NCI-H1436 (cell line): ENCODE data around the gene SEMA6D.
A peak's percentile ranks its signal among the peaks of the same experiment; 100 is the strongest.

Source experiments
- DNase-seq: peaks from one replicate; lab custom pipeline; 2025; lab: John Stamatoyannopoulos, UW

SEMA6D gene

GRCh38 chr15:47788685-47789084, 71.4 kb downstream of the SEMA6D start:
- no peak for DNase-seq

- no peak for DNase-seq
These were observed 73.9 kb downstream of the SEMA6D start for GRCh38 chr15:47791161-47791560.

GRCh38 chr15:47792231-47792630, 74.9 kb downstream of the SEMA6D start:
- DNase-seq = no peak

- no peak for DNase-seq
These were observed 77.1 kb downstream of the SEMA6D start for GRCh38 chr15:47794252-47794914.

GRCh38 chr15:47795864-47796263, 78.6 kb downstream of the SEMA6D start:
- DNase-seq = no peak

- no peak for DNase-seq
These were observed 79.0 kb downstream of the SEMA6D start for GRCh38 chr15:47796339-47796738.

- DNase-seq = peak; percentile 55
These were observed 79.5 kb downstream of the SEMA6D start for GRCh38 chr15:47796830-47797229.

- no peak for DNase-seq
These were observed 84.2 kb downstream of the SEMA6D start for GRCh38 chr15:47801522-47801921.

- no peak for DNase-seq
These were observed 84.9 kb downstream of the SEMA6D start for GRCh38 chr15:47802216-47802615.

- no peak for DNase-seq
These were observed 86.5 kb downstream of the SEMA6D start for GRCh38 chr15:47803767-47804166.

GRCh38 chr15:47804733-47805132, 87.4 kb downstream of the SEMA6D start:
- DNase-seq = no peak

- no peak for DNase-seq
These were observed 88.7 kb downstream of the SEMA6D start for GRCh38 chr15:47806008-47806407.

GRCh38 chr15:47811172-47811571, 93.9 kb downstream of the SEMA6D start:
- no peak for DNase-seq

- no peak for DNase-seq
These were observed 95.2 kb downstream of the SEMA6D start for GRCh38 chr15:47812470-47812999.

- DNase-seq = no peak
These were observed 96.6 kb downstream of the SEMA6D start for GRCh38 chr15:47813748-47814384.

- DNase-seq = no peak
These were observed 97.3 kb downstream of the SEMA6D start for GRCh38 chr15:47814620-47815019.

- DNase-seq = no peak
These were observed 100.8 kb downstream of the SEMA6D start for GRCh38 chr15:47817969-47818548.

GRCh38 chr15:47819158-47819557, 101.9 kb downstream of the SEMA6D start:
- no peak for DNase-seq

GRCh38 chr15:47820057-47820746, 102.9 kb downstream of the SEMA6D start:
- DNase-seq = no peak

GRCh38 chr15:47820747-47821319, 103.5 kb downstream of the SEMA6D start:
- no peak for DNase-seq

GRCh38 chr15:47822048-47822447, 104.7 kb downstream of the SEMA6D start:
- no peak for DNase-seq
